HG03066 (cell line): ENCODE measurements around the gene XPR1.

ENCODE experiments used
- ATAC-seq: cut with Tn5 transposase; IDR thresholded peaks from one replicate; pipeline ENCODE4 v1.9.1; 2021; ENCODE audit warnings: low read depth; ENCODE audit not compliant: unreplicated experiment

XPR1 gene

GRCh38 chr1:180862305-180862704 lies 230.5 kb downstream of the XPR1 start:
- no peak for ATAC-seq

GRCh38 chr1:180863158-180863775 lies 231.4 kb downstream of the XPR1 start:
- no peak for ATAC-seq

GRCh38 chr1:180881806-180882509 lies 250.1 kb downstream of the XPR1 start:
- ATAC-seq: peak; percentile 80

DNA sequence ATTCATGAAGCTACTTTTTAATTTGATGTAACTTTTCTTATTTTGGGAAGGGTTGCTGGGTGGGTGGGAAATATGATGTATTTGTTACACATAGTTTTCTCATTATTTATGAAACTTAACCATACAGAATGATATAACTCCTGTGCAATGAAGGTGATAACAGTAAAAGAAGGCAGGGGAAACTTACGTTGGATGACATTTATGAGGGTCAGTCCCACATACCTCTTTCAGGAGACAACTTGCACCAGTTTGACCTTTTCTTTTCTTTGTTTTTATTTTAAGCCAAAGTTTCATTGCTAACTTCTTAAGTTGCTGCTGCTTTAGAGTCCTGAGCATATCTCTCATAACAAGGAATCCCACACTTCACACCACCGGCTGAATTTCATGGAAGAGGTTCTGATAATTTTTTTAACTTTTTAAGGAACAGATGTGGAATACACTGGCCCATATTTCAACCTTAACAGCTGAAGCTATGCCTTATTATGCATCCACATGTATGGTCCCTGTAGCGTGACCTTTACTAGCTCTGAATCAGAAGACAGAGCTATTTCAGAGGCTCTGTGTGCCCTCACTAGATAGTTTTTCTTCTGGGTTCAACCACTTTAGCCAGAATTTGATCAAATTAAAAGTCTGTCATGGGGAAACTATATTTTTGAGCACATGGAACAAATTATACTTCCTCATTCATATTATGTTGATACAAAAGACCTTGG lies 252.9 kb downstream of the XPR1 start:
- no peak for ATAC-seq

GRCh38 chr1:180886338-180886737 lies 254.5 kb downstream of the XPR1 start:
- no peak for ATAC-seq

- no peak for ATAC-seq
These were observed 256.0 kb downstream of the XPR1 start for GRCh38 chr1:180887841-180888240.

DNA sequence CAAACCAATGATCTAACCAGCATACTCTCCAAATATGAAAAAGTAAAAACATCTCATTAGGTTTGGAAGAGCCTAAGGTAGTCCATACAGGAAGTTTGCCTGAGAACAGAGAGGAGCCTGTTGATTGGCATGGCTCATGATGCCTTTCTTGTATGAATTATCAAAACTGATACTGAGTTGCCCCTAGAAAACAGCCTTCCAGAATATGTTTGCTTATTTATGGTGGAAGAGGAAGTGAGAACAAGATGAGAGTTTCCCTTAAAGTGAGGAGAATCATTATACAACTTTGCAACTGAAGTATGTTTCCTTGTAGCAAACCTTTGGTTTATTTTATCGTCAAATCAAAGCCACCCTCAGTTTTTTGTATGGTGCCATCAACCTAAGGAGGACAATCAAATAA lies 257.0 kb downstream of the XPR1 start:
- peak; percentile 84 for ATAC-seq

- no peak for ATAC-seq
These were observed 257.5 kb downstream of the XPR1 start for GRCh38 chr1:180889325-180889724.

DNA sequence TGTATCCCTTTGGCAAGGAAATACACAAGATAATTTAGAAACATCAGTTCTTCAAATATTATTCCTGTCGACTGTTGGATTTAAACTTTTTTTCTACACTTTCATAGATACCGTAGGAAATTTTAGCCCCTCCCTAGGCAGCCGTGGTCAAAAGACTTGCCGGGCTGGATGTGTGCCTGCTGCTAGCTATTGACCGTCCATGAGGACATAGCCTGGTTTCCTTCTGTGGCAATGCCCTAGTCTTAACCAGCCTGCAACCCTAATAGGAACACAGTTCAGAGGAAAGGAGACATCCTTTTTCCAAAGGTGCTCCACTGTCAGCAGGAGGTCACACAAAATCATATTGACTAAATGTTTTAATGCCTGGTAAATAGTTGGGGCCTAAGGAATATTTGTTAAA lies 260.4 kb downstream of the XPR1 start:
- ATAC-seq: no peak

GRCh38 chr1:180892675-180893074 lies 260.9 kb downstream of the XPR1 start:
- no peak for ATAC-seq

DNA sequence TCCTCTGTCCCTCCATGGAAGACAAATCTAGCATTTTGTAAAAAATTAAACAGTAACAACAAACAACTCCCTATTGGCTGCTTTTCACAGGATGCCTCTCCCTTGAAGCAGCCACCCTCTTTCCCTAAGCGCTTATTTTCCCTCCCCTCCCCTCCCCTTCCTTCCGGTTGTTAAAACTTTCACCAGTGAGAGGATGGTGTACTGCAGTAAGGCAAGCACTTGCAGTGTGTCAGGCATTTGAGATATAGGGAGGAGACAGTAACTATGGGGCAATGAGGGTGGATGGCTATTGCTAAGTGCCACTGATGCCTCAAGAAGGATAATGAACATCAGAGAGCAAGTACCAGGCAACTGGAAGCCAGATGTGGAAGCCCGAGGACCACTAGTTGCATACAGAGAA lies 261.8 kb downstream of the XPR1 start:
- ATAC-seq: no peak

DNA sequence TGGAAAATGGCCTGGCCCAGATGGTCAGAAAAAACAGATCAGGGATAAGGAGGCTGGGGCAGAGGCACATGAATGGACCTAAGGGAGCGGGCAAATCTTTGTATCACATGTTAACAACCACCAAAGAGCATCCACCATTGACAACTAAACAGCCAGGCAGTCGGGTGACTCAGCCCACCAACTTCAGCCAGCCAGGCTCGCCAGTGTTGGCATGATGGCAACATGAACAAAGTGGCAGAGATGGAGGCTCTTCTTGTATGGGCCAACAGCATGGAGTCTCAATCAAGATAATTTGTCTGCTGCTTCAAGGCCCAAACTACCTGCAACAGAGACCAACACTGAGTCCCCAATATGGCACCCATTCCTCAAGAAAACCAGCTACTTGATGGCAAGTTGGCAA lies 264.3 kb downstream of the XPR1 start:
- ATAC-seq: no peak

DNA sequence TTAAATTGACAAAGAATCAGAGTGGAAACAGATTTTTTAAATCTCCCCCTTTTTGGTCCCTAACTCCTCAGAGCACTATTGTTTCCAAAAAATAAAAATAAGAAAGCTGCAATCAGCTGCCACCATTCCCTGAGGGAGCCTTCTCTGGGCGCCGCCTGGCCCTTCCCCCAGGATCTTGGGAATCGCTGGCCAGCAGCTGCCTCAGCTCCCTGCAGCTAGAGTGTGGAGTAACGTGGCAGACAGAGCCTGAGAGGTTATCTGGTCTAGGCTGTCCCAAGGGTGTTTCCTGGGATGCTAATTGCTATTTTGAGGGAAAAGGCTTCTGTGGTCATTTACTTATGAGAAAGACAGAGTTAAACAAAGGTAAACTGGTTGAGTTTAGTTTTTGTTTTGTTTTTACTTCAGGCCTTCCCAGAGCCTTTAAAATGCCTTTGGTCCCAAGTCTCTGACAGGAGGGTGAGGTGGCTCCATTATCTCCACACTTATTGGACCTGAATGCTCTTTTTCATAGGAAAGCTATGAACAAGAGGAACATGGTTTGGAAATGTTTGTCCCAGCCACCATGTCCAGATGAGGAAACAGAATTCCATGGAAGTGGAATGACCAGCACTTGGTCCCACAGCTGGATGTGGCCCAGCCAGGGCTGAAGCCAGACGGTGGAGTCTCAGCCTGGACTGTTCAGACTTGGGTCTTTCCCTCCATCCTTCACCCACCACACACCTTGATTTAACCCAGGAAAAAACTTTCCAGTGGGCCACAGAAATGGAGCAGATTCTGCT lies 266.8 kb downstream of the XPR1 start:
- no peak for ATAC-seq

- no peak for ATAC-seq
These were observed 267.4 kb downstream of the XPR1 start for GRCh38 chr1:180899262-180899661.

DNA sequence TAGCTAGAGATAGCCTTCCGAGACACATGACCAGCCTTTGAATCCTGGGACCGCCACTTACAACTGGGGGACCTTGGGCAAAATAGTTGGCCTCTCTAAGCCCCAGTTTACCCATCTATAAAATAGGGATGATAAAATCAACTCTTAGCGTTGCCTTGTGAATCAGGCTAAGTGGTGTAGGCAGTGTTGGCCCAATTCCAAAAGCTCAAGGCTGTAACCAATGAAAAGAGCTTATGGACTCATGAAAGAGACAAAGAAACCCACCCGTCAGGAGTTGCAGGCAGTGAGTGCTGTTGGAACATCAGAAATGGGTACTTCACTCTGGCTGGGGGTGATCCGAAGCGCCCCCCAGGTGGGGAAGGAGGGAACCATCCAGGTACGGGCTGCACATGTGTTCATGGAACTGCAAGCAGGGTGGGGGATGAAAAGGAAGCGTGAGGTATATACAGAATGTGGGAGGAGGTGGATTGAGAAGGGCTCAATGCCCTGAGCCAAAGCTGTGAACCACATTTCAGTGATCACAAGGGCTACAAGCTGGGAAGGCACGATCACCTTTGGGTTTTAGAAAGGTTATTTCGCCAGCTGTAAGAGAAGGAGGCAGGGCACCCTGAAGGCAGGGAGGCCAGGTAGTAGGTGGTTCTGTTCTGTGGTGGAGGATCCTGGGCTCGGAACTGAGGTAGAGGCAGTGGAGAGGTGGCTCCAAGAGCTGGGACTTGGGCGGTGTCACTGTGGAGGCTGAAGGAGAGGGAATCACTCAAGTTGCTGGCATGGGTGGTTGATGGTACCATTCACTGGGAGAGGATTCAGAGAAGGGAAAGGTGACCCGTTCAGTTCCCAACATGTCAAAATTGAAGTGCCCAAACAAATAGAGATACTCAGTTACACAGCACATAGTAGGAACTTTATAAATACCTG lies 269.5 kb downstream of the XPR1 start:
- ATAC-seq: no peak

DNA sequence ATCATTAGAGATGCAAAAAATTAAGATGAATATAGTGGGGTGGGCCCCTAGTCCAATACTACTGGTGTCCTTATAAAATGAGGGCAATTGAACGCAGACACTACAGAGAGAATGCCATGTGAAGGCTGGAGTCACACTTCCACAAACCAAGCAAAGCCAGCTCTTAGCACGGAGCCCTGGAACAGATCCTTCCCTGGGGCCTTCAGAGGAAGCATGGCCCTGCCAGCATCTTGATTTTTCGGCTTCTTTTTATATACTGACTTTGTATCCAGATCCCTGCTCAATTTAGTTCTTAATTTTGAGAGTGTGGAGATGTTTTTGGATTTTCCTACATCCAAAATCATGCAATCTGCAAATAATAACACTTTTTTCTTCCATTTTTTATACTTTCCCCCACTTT lies 270.7 kb downstream of the XPR1 start:
- no peak for ATAC-seq

DNA sequence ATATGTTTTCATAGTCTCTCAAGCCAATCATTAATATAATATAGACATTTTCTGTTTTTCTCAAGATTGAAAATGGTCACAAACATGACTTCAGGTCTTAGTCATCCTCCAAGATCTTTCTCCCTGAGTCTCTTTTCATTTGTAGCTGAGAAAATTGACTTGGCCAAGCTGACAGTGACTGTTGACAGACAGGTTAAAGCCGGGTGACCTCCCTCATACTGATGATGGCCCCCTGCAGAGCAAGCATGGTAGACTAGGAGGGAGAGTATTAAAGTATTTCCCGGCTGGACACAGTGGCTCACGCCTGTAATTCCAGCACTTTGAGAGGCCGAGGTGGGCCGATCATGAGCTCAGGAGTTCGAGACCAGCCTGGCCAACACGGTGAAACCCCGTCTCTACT lies 274.1 kb downstream of the XPR1 start:
- no peak for ATAC-seq

DNA sequence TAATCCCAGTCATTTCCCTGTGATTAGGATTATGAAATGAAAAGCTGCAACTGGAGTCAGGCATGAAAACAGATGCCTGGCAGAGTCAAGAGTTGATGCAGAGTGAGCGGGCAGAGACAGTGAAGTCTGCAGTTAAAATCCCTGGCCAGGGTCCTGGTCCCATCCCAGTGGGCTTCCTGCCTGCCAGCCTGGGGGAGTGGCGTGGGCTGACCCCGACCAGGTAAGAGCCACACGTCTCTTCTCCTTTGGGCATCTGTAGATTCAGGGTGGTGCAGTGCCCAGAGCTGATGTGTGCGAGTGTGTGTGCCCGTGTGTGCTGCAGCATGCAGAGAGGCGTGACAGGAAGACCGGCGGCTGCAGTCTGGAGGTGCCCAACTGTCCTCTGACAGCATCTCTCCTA lies 274.7 kb downstream of the XPR1 start:
- ATAC-seq: no peak

DNA sequence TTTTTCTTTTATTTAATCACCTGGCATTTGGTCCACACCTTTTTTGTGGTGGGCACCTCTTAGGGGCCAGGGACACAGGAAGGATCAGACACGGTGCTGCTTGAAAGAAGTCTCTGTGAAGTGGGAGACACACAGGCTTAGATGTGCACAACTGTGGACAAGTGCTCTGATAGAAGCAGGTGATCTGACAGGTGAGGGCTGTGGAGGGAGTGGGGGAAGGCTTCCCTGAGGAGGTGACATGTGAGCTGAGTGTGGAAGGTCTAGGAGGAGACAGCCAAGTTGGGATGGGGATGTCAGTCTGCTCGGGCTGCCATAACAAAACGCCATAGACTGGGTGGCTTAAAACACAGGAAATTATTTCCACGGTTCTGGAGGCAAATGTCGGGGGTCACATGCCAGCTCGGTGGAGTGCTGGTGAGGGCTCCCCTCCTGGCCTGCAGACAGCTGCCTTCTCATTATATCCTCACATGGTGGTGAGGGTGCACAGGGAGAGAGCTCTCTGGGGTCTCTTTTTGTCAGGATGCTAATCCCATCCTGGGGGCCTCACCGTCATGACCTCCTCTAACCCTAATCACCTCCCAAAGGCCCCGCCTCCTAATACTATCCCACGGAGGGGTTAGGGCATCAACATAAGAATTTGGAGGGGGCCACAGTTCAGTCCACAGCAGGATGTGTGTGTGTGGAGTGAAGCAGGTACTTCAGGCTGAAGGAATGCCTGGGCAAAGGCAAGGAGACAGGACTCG lies 275.7 kb downstream of the XPR1 start:
- no peak for ATAC-seq
